GM23338 (cell line): ENCODE measurements around the gene SNAP91.

ENCODE experiments used
- POLR2AphosphoS5 ChIP-seq: IDR thresholded peaks from 2 replicates; pipeline ENCODE4 v1.6.1; 2016; ENCODE audit warnings: antibody characterized with exemption, low read depth
- TF ChIP-seq, protein P1 (sequence below), 2 experiments: fragments of 200-600 bp in 1 of 2; sonication (generic) in 1 of 2; conservative IDR thresholded peaks; 2 replicates each; pipeline versions ENCODE4 v1.5.1 to v1.6.1; 2016 to 2017; ENCODE audit warnings: antibody characterized with exemption in 2 of 2, low read depth in 2 of 2, mild to moderate bottlenecking in 2 of 2, moderate library complexity in 1 of 2
- TF ChIP-seq, protein P2 (sequence below): IDR thresholded peaks from one replicate; pipeline ENCODE4 v1.6.1; 2018; ENCODE audit warnings: antibody characterized with exemption; ENCODE audit not compliant: unreplicated experiment

DNA sequence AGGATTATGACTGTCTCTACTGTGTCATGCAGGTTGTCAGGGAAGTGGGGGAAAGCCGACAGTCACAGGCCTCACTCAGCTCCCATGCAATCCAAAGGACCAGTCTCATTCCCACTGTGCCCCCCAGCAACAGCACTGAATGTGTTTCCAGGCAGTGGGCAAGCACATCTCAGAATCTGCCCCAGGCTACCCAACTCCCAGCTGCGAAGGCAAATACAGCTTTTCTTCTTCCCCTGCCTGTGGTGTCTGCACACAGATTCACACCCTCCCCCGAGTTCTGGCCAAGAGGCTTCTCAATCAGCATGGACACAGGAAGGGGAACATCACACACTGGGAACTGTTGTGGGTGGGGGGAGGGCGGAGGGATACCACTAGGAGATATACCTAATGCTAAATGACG, 75.3 kb downstream of the SNAP91 start:
- TF ChIP-seq, protein P1, sequence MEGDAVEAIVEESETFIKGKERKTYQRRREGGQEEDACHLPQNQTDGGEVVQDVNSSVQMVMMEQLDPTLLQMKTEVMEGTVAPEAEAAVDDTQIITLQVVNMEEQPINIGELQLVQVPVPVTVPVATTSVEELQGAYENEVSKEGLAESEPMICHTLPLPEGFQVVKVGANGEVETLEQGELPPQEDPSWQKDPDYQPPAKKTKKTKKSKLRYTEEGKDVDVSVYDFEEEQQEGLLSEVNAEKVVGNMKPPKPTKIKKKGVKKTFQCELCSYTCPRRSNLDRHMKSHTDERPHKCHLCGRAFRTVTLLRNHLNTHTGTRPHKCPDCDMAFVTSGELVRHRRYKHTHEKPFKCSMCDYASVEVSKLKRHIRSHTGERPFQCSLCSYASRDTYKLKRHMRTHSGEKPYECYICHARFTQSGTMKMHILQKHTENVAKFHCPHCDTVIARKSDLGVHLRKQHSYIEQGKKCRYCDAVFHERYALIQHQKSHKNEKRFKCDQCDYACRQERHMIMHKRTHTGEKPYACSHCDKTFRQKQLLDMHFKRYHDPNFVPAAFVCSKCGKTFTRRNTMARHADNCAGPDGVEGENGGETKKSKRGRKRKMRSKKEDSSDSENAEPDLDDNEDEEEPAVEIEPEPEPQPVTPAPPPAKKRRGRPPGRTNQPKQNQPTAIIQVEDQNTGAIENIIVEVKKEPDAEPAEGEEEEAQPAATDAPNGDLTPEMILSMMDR (conservative IDR thresholded peaks at IDR 0.05; ENCODE audit: low read depth in 2 of 2), result no peak
- TF ChIP-seq, protein P2, sequence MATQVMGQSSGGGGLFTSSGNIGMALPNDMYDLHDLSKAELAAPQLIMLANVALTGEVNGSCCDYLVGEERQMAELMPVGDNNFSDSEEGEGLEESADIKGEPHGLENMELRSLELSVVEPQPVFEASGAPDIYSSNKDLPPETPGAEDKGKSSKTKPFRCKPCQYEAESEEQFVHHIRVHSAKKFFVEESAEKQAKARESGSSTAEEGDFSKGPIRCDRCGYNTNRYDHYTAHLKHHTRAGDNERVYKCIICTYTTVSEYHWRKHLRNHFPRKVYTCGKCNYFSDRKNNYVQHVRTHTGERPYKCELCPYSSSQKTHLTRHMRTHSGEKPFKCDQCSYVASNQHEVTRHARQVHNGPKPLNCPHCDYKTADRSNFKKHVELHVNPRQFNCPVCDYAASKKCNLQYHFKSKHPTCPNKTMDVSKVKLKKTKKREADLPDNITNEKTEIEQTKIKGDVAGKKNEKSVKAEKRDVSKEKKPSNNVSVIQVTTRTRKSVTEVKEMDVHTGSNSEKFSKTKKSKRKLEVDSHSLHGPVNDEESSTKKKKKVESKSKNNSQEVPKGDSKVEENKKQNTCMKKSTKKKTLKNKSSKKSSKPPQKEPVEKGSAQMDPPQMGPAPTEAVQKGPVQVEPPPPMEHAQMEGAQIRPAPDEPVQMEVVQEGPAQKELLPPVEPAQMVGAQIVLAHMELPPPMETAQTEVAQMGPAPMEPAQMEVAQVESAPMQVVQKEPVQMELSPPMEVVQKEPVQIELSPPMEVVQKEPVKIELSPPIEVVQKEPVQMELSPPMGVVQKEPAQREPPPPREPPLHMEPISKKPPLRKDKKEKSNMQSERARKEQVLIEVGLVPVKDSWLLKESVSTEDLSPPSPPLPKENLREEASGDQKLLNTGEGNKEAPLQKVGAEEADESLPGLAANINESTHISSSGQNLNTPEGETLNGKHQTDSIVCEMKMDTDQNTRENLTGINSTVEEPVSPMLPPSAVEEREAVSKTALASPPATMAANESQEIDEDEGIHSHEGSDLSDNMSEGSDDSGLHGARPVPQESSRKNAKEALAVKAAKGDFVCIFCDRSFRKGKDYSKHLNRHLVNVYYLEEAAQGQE, result no peak
- TF ChIP-seq POLR2AphosphoS5, result no peak
